ENCODE measurements around the gene PPP1R26.

Gene PPP1R26

GRCh38 chr9:135461936-135462335 lies 17.6 kb upstream of the PPP1R26 start:
- DNase-seq: no peak

- no peak for DNase-seq
These were observed 16.4 kb upstream of the PPP1R26 start for GRCh38 chr9:135463140-135463539.

- no peak for DNase-seq
These were observed 15.4 kb upstream of the PPP1R26 start for GRCh38 chr9:135464181-135464580.

- peak; percentile 32 for DNase-seq
These were observed 10.6 kb upstream of the PPP1R26 start for GRCh38 chr9:135468854-135469521.

GRCh38 chr9:135471791-135472640 lies 7.6 kb upstream of the PPP1R26 start:
- DNase-seq: no peak

- DNase-seq: no peak
These were observed 5.5 kb upstream of the PPP1R26 start for GRCh38 chr9:135473972-135474543.

- no peak for DNase-seq
These were observed 4.7 kb upstream of the PPP1R26 start for GRCh38 chr9:135474915-135475314.

- no peak for DNase-seq
These were observed 2.8 kb upstream of the PPP1R26 start for GRCh38 chr9:135476561-135477355.

- no peak for DNase-seq
These were observed 1.4 kb upstream of the PPP1R26 start for GRCh38 chr9:135478191-135478590.

GRCh38 chr9:135478829-135479468 lies 633 bp upstream of the PPP1R26 start:
- peak; percentile 30 for DNase-seq

- peak; percentile 41 for DNase-seq
These were observed 723 bp downstream of the PPP1R26 start for GRCh38 chr9:135480071-135480939.

GRCh38 chr9:135480940-135481310 lies 1.3 kb downstream of the PPP1R26 start:
- DNase-seq: no peak

- DNase-seq: no peak
These were observed 2.6 kb downstream of the PPP1R26 start for GRCh38 chr9:135482015-135482754.

GRCh38 chr9:135484460-135485277 lies 5.1 kb downstream of the PPP1R26 start:
- no peak for DNase-seq

GRCh38 chr9:135485385-135485784 lies 5.8 kb downstream of the PPP1R26 start:
- DNase-seq: no peak

- DNase-seq: no peak
These were observed 6.2 kb downstream of the PPP1R26 start for GRCh38 chr9:135485832-135486231.

GRCh38 chr9:135486267-135487065 lies 6.9 kb downstream of the PPP1R26 start:
- DNase-seq: no peak

GRCh38 chr9:135487281-135488012 lies 7.9 kb downstream of the PPP1R26 start:
- no peak for DNase-seq

GRCh38 chr9:135488013-135488330 lies 8.4 kb downstream of the PPP1R26 start:
- DNase-seq: no peak

All from activated T-cell treated with anti-CD3 and anti-CD28 coated beads, Interleukin-2, amount 50 U/mL, for 1 hour (primary cell).